KBM-7 (cell line): ENCODE measurements around the gene DHRS12.

Source experiments
- DNase-seq: peaks from one replicate; pipeline ENCODE4 v3.0.0-alpha.2; 2015
- in situ Hi-C: fragments of 300-500 bp; cut with MboI; formaldehyde crosslinking; loops from 2 replicates; pipeline ENCODE4 v1.14.3; 2020; ENCODE audit warnings: low sequenced_read_pairs, low pct_unique_long_range_greater_than_20kb, mixed read lengths

DHRS12 gene

GRCh38 chr13:51770681-51771417 is 33.1 kb downstream of the DHRS12 start:
- in situ Hi-C loops, result no loop called here
- DNase-seq, result no peak

- no peak for DNase-seq
- in situ Hi-C loops, result no loop called here
Measured at GRCh38 chr13:51770160-51770559, 33.8 kb downstream of the DHRS12 start.

- DNase-seq, result no peak
- in situ Hi-C loops, result no loop called here
Measured at GRCh38 chr13:51769455-51770127, 34.4 kb downstream of the DHRS12 start.

GRCh38 chr13:51768976-51769375 is 35.0 kb downstream of the DHRS12 start:
- DNase-seq, result no peak
- in situ Hi-C loops, result no loop called here

GRCh38 chr13:51768378-51768921 is 35.5 kb downstream of the DHRS12 start:
- no peak for DNase-seq
- in situ Hi-C loops, result no loop called here

- peak; percentile 46 for DNase-seq
- in situ Hi-C loops, result no loop called here
Measured at GRCh38 chr13:51767100-51767499, 36.9 kb downstream of the DHRS12 start.

GRCh38 chr13:51765142-51765515 is 38.8 kb downstream of the DHRS12 start:
- in situ Hi-C loops, result no loop called here

GRCh38 chr13:51764184-51765141 is 39.5 kb downstream of the DHRS12 start:
- in situ Hi-C loops, result no loop called here
- no peak for DNase-seq

More at GRCh38 chr13:51765142-51765515, 38.8 kb downstream of the DHRS12 start:
- DNase-seq, result no peak

GRCh38 chr13:51763486-51763885 is 40.5 kb downstream of the DHRS12 start:
- in situ Hi-C loops, result no loop called here
- no peak for DNase-seq

- no peak for DNase-seq
- in situ Hi-C loops, result no loop called here
Measured at GRCh38 chr13:51761643-51762350, 42.2 kb downstream of the DHRS12 start.

GRCh38 chr13:51760592-51760991 is 43.4 kb downstream of the DHRS12 start:
- DNase-seq, result no peak
- in situ Hi-C loops, result no loop called here

- in situ Hi-C loops, result no loop called here
- no peak for DNase-seq
Measured at GRCh38 chr13:51759240-51759639, 44.7 kb downstream of the DHRS12 start.

- in situ Hi-C loops, result no loop called here
- DNase-seq, result no peak
Measured at GRCh38 chr13:51758691-51759090, 45.3 kb downstream of the DHRS12 start.

GRCh38 chr13:51756651-51757050 is 47.3 kb downstream of the DHRS12 start:
- in situ Hi-C loops, result no loop called here
- no peak for DNase-seq

- in situ Hi-C loops, result no loop called here
- no peak for DNase-seq
Measured at GRCh38 chr13:51747438-51748434, 56.2 kb downstream of the DHRS12 start.

GRCh38 chr13:51746802-51747201 is 57.2 kb downstream of the DHRS12 start:
- DNase-seq, result no peak
- in situ Hi-C loops, result no loop called here

GRCh38 chr13:51745243-51745642 is 58.7 kb downstream of the DHRS12 start:
- in situ Hi-C loops, result no loop called here
- no peak for DNase-seq

- in situ Hi-C loops, result no loop called here
- no peak for DNase-seq
Measured at GRCh38 chr13:51742611-51743010, 61.4 kb downstream of the DHRS12 start.
